ENCODE measurements around the gene GLIS2.

GLIS2 gene

GRCh38 chr16:4315186-4316107 lies at the start of gene GLIS2:
Gene GLIS2 (plus strand): TSS chr16:4316067. CDS start chr16:4332281, 16,214 bp downstream.
- no peak for DNase-seq

- no peak for DNase-seq
These were observed 49.5 kb upstream of the GLIS2 start for GRCh38 chr16:4266372-4266771.

GRCh38 chr16:4270091-4270490 lies 45.8 kb upstream of the GLIS2 start:
- no peak for DNase-seq

GRCh38 chr16:4270595-4270994 lies 45.3 kb upstream of the GLIS2 start:
- DNase-seq, result no peak

- DNase-seq, result peak; percentile 87
These were observed 44.4 kb upstream of the GLIS2 start for GRCh38 chr16:4271176-4272113.

GRCh38 chr16:4272114-4272956 lies 43.5 kb upstream of the GLIS2 start:
- no peak for DNase-seq

- peak; percentile 48 for DNase-seq
These were observed 42.0 kb upstream of the GLIS2 start for GRCh38 chr16:4273858-4274311.

GRCh38 chr16:4275861-4276260 lies 40.0 kb upstream of the GLIS2 start:
- no peak for DNase-seq

GRCh38 chr16:4277987-4278513 lies 37.8 kb upstream of the GLIS2 start:
- DNase-seq, result no peak

GRCh38 chr16:4280625-4281024 lies 35.2 kb upstream of the GLIS2 start:
- DNase-seq, result no peak

- DNase-seq, result no peak
These were observed 32.4 kb upstream of the GLIS2 start for GRCh38 chr16:4283441-4283840.

- no peak for DNase-seq
These were observed 31.9 kb upstream of the GLIS2 start for GRCh38 chr16:4283939-4284338.

GRCh38 chr16:4285167-4285566 lies 30.7 kb upstream of the GLIS2 start:
- no peak for DNase-seq

- DNase-seq, result peak; percentile 82
These were observed 27.5 kb upstream of the GLIS2 start for GRCh38 chr16:4288148-4288921.

GRCh38 chr16:4290236-4290830 lies 25.5 kb upstream of the GLIS2 start:
- DNase-seq, result no peak

GRCh38 chr16:4291699-4292098 lies 24.2 kb upstream of the GLIS2 start:
- DNase-seq, result no peak

- DNase-seq, result no peak
These were observed 22.6 kb upstream of the GLIS2 start for GRCh38 chr16:4293181-4293716.

GRCh38 chr16:4293822-4294457 lies 21.9 kb upstream of the GLIS2 start:
- no peak for DNase-seq

- no peak for DNase-seq
These were observed 20.3 kb upstream of the GLIS2 start for GRCh38 chr16:4295581-4295980.

- no peak for DNase-seq
These were observed 18.4 kb upstream of the GLIS2 start for GRCh38 chr16:4297480-4297879.
